Mucosa of descending colon (tissue), 3 donors: ENCODE results near the gene ENTPD7. TPM values are rescaled to one million over a fixed set of nuclear protein-coding genes. Genes with fewer than 3 reads are reported as not detected.
"Not testable (repeated sequence)": the region's sequence is repeated elsewhere in the genome, so short reads cannot be mapped to it uniquely, and the experiment has no call there.

Experiments
- ATAC-seq: fragments of 200-7000 bp; cut with Tn5 transposase; one replicate; pipeline ENCODE4 v1.9.1; 2020; ENCODE audit warnings: mild to moderate bottlenecking, moderate library complexity
- DNase-seq, 3 donors: peaks; one replicate each; pipeline ENCODE4 v3.0.0-alpha.2; 2020
- H3K36me3 ChIP-seq: fragments of 200-600 bp; one replicate; pipeline ENCODE4 v1.8.0; 2021; ENCODE audit warnings: low read depth, mild to moderate bottlenecking
- H3K4me1 ChIP-seq: fragments of 200-600 bp; one replicate; pipeline ENCODE4 v1.8.0; 2021; ENCODE audit warnings: low read depth, mild to moderate bottlenecking
- H3K4me3 ChIP-seq: fragments of 200-600 bp; one replicate; pipeline ENCODE4 v1.8.0; 2021; ENCODE audit warnings: mild to moderate bottlenecking
- H3K9me3 ChIP-seq: fragments of 200-600 bp; one replicate; pipeline ENCODE4 v1.8.0; 2021; ENCODE audit warnings: mild to moderate bottlenecking
- CTCF ChIP-seq: fragments of 200-600 bp; IDR thresholded peaks from one replicate; pipeline ENCODE4 v1.8.0; 2022; ENCODE audit warnings: antibody characterized with exemption, mild to moderate bottlenecking
- intact Hi-C, 2 donors: fragments of 100-400 bp; cut with DNase I in 1 of 2; cut with micrococcal nuclease in 1 of 2; formaldehyde crosslinking; loops; one replicate each; pipeline versions ENCODE4 v1.11.0 to v1.11.1; 2022; cut with DNase I, micrococcal nuclease
- total RNA-seq, 3 donors: library from RNA; stranded (reverse); fragmentation: NEBNext Ultra II Directional in 2 of 3; extraction: Animal tissue kit (Norgen Biotek cat#: 25700) in 2 of 3; gene quantifications; one replicate each; pipeline versions ENCODE4 v1.2.1 to v1.2.4, GENCODE V29; 2021 to 2023
- donor health status: DM: no; HTN: no; CAD: no; lungs with moderate emphysema.
- donor health status: DM: no; HTN: no; CAD: no.
- donor health status: DM: no; HTN: yes; CAD: no.

The ENTPD7 gene
- total RNA-seq, 3 donors from 2014 or later = 10.2 to 20.5 (median 14.3) TPM

GRCh38 chr10:99742701-99743100, 83.4 kb downstream of the ENTPD7 start:
- Histone ChIP-seq H3K4me1 (no peaks in the 10 kb centered on the region), H3K4me3 (no peak overlapping the region), H3K36me3 (peaks cover 28% of the 10 kb centered on the region), H3K9me3 (peaks cover 13% of the 10 kb centered on the region)
- DNase-seq (no peak), ATAC-seq (no peak)
- no peak for TF ChIP-seq CTCF
- intact Hi-C loops = no loop called here

DNA sequence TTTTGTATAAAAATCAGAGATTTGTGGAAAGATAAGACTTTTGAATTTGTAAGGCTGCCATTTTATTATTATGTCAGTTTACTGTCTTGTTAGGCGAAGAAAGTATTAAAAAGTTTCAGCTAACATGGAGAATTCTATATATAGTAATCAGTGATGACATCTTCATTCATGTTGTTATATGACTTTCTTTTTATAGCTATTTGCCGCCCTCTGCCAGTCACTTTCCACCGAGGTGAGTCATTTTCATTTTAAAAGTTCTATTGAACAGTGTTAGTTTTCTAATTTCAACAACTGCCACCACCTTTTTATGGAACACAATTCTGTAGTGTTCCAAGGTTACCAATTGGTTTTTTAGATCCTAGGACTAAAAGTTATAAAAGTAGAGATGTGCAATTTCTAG, 84.5 kb downstream of the ENTPD7 start:
- no peaks in the 10 kb centered on the region for H3K4me1 ChIP-seq
- no peak for DNase-seq
- no peak for TF ChIP-seq CTCF
- intact Hi-C loops = no loop called here
- peaks cover 13% of the 10 kb centered on the region for H3K9me3 ChIP-seq
- ATAC-seq = peak; percentile 50
- no peak overlapping the region for H3K4me3 ChIP-seq
- peaks cover 28% of the 10 kb centered on the region for H3K36me3 ChIP-seq

DNA sequence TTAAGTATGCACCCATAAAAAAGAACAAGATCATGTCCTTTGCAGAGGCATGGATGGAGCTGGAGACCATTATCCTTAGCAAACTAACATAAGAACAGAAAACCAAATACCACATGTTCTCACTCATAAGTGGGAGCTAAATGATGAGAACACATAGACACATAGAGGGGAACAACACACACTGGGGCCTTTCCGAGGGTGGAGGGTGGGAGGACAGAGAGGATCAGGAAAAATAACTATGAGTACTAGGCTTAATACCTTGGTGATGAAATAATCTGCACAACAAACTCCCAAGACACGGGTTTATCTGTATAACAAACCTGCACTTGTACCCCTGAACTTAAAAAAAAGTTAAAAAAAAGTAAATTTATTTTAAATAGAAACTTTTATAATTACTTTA, 86.9 kb downstream of the ENTPD7 start:
- intact Hi-C loops = not testable (repeated sequence)

GRCh38 chr10:99748823-99749451, 89.6 kb downstream of the ENTPD7 start:
- TF ChIP-seq CTCF = no peak
- ATAC-seq (no peak), DNase-seq (no peak)
- H3K36me3 ChIP-seq = peaks cover 9% of the 10 kb centered on the region
- no peaks in the 10 kb centered on the region for H3K4me1 ChIP-seq
- intact Hi-C loops = no loop called here
- no peak overlapping the region for H3K4me3 ChIP-seq
- no peaks in the 10 kb centered on the region for H3K9me3 ChIP-seq

More for the DNA sequence above, 86.9 kb downstream of the ENTPD7 start:
- H3K9me3 ChIP-seq, H3K4me3 ChIP-seq, DNase-seq, ATAC-seq, H3K4me1 ChIP-seq: not testable (repeated sequence)
- H3K36me3 ChIP-seq = peaks cover 12% of the 10 kb centered on the region

DNA sequence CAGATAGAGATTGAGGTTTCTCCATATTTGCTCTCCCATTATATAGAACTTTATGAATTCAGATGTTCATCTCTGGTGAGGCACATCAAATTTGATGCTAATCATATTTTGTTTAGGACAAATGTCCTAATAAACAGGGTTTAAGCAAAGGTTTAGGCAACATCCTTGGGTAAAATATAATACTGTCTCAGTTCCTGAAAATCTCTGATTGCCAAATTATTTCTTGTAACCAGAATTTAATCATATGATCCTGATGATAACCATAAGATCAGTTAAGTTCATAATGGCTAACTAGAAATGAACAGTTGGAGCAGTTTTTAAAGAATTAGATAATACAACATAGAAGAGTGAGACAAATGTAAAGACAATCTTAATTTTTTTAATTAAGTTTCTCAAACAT, 91.3 kb downstream of the ENTPD7 start:
- TF ChIP-seq CTCF = no peak
- intact Hi-C loops = no loop called here
- ATAC-seq (no peak), DNase-seq (no peak)
- H3K36me3 ChIP-seq = peaks cover 3% of the 10 kb centered on the region
- H3K9me3 ChIP-seq = no peaks in the 10 kb centered on the region
- H3K4me1 ChIP-seq = no peaks in the 10 kb centered on the region
- no peak overlapping the region for H3K4me3 ChIP-seq

GRCh38 chr10:99754670-99755069, 95.4 kb downstream of the ENTPD7 start:
- Histone ChIP-seq H3K4me1 (no peaks in the 10 kb centered on the region), H3K4me3 (no peak overlapping the region), H3K36me3 (no peaks in the 10 kb centered on the region), H3K9me3 (no peaks in the 10 kb centered on the region)
- TF ChIP-seq CTCF = no peak
- intact Hi-C loops = no loop called here
- no peak for ATAC-seq
- DNase-seq = no peak

Other genes starting within 250 kb of the ENTPD7 start
- 100 to 1,000 TPM in 2 of 3 donors, 10 to 100 TPM in 1; 56.7 to 105 (median 101) TPM for gene GOT1, start 228.9 kb upstream of the ENTPD7 start, total RNA-seq
- 10 to 100 TPM in 2 of 3 donors, 1 to 10 TPM in 1; 4.9 to 38.5 (median 11.0) TPM for gene NKX2-3, start 126.6 kb upstream of the ENTPD7 start, total RNA-seq
- gene SLC25A28, start 39.1 kb upstream of the ENTPD7 start, total RNA-seq = 10 to 100 TPM; 38.2 to 64.4 (median 39.6) TPM
- 10 to 100 TPM; 34.0 to 51.3 (median 46.1) TPM for gene COX15, start 72.6 kb downstream of the ENTPD7 start, total RNA-seq
- gene CUTC, start 72.7 kb downstream of the ENTPD7 start, total RNA-seq = 10 to 100 TPM; 10.7 to 22.1 (median 11.4) TPM
- 1 to 10 TPM in 2 of 3 donors, under 1 TPM in 1; 0.69 to 1.6 (median 1.6) TPM for gene ABCC2, start 123.1 kb downstream of the ENTPD7 start, total RNA-seq